NB4 (cell line): ENCODE data around the gene ZNF770.

Experiments used
- DNase-seq: peaks from one replicate; pipeline ENCODE4 v3.0.0; 2010; ENCODE audit warnings: low read depth
- H3K4me3 ChIP-seq: one replicate; pipeline ENCODE4 v1.5.1; 2011; ENCODE audit warnings: mild to moderate bottlenecking, low read depth, low read length, moderate library complexity
- CTCF ChIP-seq: IDR thresholded peaks from one replicate; pipeline ENCODE4 v1.5.1; 2012; ENCODE audit warnings: low read depth, low read length
- MYC ChIP-seq: IDR thresholded peaks from 2 replicates; pipeline ENCODE4 v1.6.1; 2011; ENCODE audit warnings: low read depth, low read length
- POLR2A ChIP-seq: IDR thresholded peaks from 2 replicates; pipeline ENCODE4 v1.6.1; 2011; ENCODE audit warnings: mild to moderate bottlenecking; ENCODE audit not compliant: insufficient read length; ENCODE audit errors: extremely low read depth
- TF ChIP-seq, protein P1 (sequence below): IDR thresholded peaks from 2 replicates; pipeline ENCODE4 v1.6.1; 2011; ENCODE audit warnings: low read depth, low read length

ZNF770 gene

GRCh38 chr15:35019404-35020327, 31.6 kb upstream of the ZNF770 start:
- no peak for DNase-seq
- H3K4me3 ChIP-seq: no peak overlapping the region
- no peak for TF ChIP-seq CTCF
- no peak for TF ChIP-seq MYC
- TF ChIP-seq, protein P1, sequence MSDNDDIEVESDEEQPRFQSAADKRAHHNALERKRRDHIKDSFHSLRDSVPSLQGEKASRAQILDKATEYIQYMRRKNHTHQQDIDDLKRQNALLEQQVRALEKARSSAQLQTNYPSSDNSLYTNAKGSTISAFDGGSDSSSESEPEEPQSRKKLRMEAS: no peak
- no peak for TF ChIP-seq POLR2A

- TF ChIP-seq, protein P1: no peak
- TF ChIP-seq POLR2A (no peak), MYC (no peak), CTCF (no peak)
- H3K4me3 ChIP-seq: no peak overlapping the region
- DNase-seq: no peak
These were observed 26.2 kb upstream of the ZNF770 start for GRCh38 chr15:35014241-35014640.

- DNase-seq: no peak
- no peak overlapping the region for H3K4me3 ChIP-seq
- no peak for TF ChIP-seq POLR2A
- TF ChIP-seq CTCF: no peak
- TF ChIP-seq MYC: no peak
- TF ChIP-seq, protein P1: peak; percentile 62
These were observed 25.3 kb upstream of the ZNF770 start for GRCh38 chr15:35013370-35013769.

DNA sequence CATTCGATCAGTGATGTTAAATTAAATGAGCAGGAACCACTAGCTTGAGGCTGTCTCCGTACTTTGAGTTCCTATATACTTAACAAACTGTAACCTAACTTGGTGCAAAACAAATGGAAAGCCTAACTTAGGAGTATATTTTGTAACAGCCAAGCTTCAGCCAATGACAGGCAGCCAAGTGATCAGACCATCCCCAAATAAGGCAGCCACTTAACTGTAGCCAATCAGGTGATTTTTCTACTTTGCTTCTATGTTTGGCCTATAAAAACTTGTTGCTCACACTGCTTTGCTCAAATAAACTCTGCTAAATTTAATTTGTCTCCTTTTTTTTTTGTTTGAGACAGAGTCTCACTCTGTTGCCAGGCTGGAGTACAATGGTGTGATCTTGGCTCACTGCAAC, 19.3 kb upstream of the ZNF770 start:
- H3K4me3 ChIP-seq: no peak overlapping the region
- TF ChIP-seq, protein P1: no peak
- TF ChIP-seq POLR2A: no peak
- TF ChIP-seq CTCF: no peak
- no peak for TF ChIP-seq MYC
- peak; percentile 29 for DNase-seq

- TF ChIP-seq POLR2A (no peak), MYC (no peak), CTCF (no peak)
- TF ChIP-seq, protein P1: no peak
- no peak overlapping the region for H3K4me3 ChIP-seq
- no peak for DNase-seq
These were observed 17.8 kb upstream of the ZNF770 start for GRCh38 chr15:35005933-35006332.
